ENCODE results near the gene HLA-G.

The HLA-G gene

GRCh38 chr6:29818892-29819291 is 8.7 kb upstream of the HLA-G start:
- no peak for DNase-seq

GRCh38 chr6:29824144-29824543 is 3.5 kb upstream of the HLA-G start:
- DNase-seq, result no peak

- no peak for DNase-seq
These were observed 1.8 kb upstream of the HLA-G start for GRCh38 chr6:29825848-29826247.

GRCh38 chr6:29826271-29826670 is 1.4 kb upstream of the HLA-G start:
- DNase-seq, result no peak

- no peak for DNase-seq
These were observed 809 bp downstream of the HLA-G start for GRCh38 chr6:29828471-29828797.

- no peak for DNase-seq
These were observed 2.1 kb downstream of the HLA-G start for GRCh38 chr6:29829766-29830165.

- no peak for DNase-seq
These were observed 2.8 kb downstream of the HLA-G start for GRCh38 chr6:29830409-29830808.

GRCh38 chr6:29831776-29832175 is 4.2 kb downstream of the HLA-G start:
- DNase-seq, result no peak

GRCh38 chr6:29834564-29835436 is 7.2 kb downstream of the HLA-G start:
- no peak for DNase-seq

GRCh38 chr6:29839917-29840316 is 12.3 kb downstream of the HLA-G start:
- no peak for DNase-seq

GRCh38 chr6:29841030-29841429 is 13.4 kb downstream of the HLA-G start:
- no peak for DNase-seq

GRCh38 chr6:29845405-29846006 is 17.9 kb downstream of the HLA-G start:
- no peak for DNase-seq

- DNase-seq, result peak; percentile 53
These were observed 20.4 kb downstream of the HLA-G start for GRCh38 chr6:29847871-29848630.

GRCh38 chr6:29850011-29850553 is 22.5 kb downstream of the HLA-G start:
- no peak for DNase-seq

- DNase-seq, result no peak
These were observed 23.6 kb downstream of the HLA-G start for GRCh38 chr6:29851190-29851589.

GRCh38 chr6:29853245-29853644 is 25.6 kb downstream of the HLA-G start:
- no peak for DNase-seq

GRCh38 chr6:29858006-29858405 is 30.4 kb downstream of the HLA-G start:
- DNase-seq, result no peak

- no peak for DNase-seq
These were observed 34.1 kb downstream of the HLA-G start for GRCh38 chr6:29861521-29862255.

- DNase-seq, result no peak
These were observed 36.6 kb downstream of the HLA-G start for GRCh38 chr6:29864037-29864810.

- DNase-seq, result no peak
These were observed 38.0 kb downstream of the HLA-G start for GRCh38 chr6:29865631-29866030.

- DNase-seq, result no peak
These were observed 42.5 kb downstream of the HLA-G start for GRCh38 chr6:29870104-29870503.

GRCh38 chr6:29872791-29873190 is 45.2 kb downstream of the HLA-G start:
- no peak for DNase-seq
